K562 (cell line): ENCODE measurements around the gene AOC3. TPM values are rescaled to one million over a fixed set of nuclear protein-coding genes. Genes with fewer than 3 reads are reported as not detected.

Experiments
- ATAC-seq: fragments of 200-7000 bp; cut with Tn5 transposase; 3 replicates; pipeline ENCODE4 v1.9.1; 2020; ENCODE audit warnings: moderate library complexity
- BruUV-seq: library from RNA; stranded (reverse); fragments of 400-500 nt; replicated peaks from 2 replicates; lab custom pipeline; 2021; lab: Mats Ljungman, UMichigan
- CTCF ChIA-PET: fragments of 300-600 bp; formaldehyde crosslinking; extraction: SDS; loops from one replicate; lab custom pipeline; 2021; ENCODE audit warnings: low intra/inter-chr PET ratio; lab: Yijun Ruan, JAX
- POLR2A ChIA-PET: fragments of 300-600, 350-650 bp; sonication (Branson Sonifier 250); formaldehyde crosslinking; extraction: SDS; loops from one replicate; lab custom pipeline; 2021; ENCODE audit warnings: antibody characterized with exemption, inconsistent platforms; lab: Yijun Ruan, JAX
- DNase-seq, 4 experiments: peaks; one replicate each; pipeline versions ENCODE4 v3.0.0 to v3.0.0-alpha.2; 2011 to 2018; ENCODE audit warnings: low spot score in 3 of 4, mixed read lengths in 3 of 4; ENCODE audit errors: extremely low read depth in 1 of 4
- FAIRE-seq: peaks from 2 replicates; lab custom pipeline; 2011; peaks lifted over from hg19 to GRCh38; lab: Jason Lieb, UNC
- H2AFZ ChIP-seq: 2 replicates; pipeline ENCODE4 v1.6.0; 2011; ENCODE audit warnings: low read depth, low read length, control low read depth, inconsistent platforms
- H3K27ac ChIP-seq: fragments of 200-600 bp; 3 replicates; pipeline ENCODE4 v1.8.0; 2011; ENCODE audit warnings: low read depth, mild to moderate bottlenecking, control low read depth, inconsistent platforms, low read length, moderate library complexity, mixed read lengths; ENCODE audit errors: extremely low read depth
- H3K27me3 ChIP-seq, 2 experiments: fragments of 300-600 bp in 1 of 2; 2 replicates in 1 of 2; 3 replicates in 1 of 2; pipeline versions ENCODE4 v1.6.0 to v1.8.0; 2011; ENCODE audit warnings: inconsistent platforms in 2 of 2, low read length in 2 of 2, mild to moderate bottlenecking in 1 of 2, mixed read lengths in 1 of 2, moderate library complexity in 1 of 2; ENCODE audit not compliant: control insufficient read depth in 2 of 2, insufficient read depth in 2 of 2
- H3K36me3 ChIP-seq: fragments of 300-600 bp; 3 replicates; pipeline ENCODE4 v1.8.0; 2011; ENCODE audit warnings: mild to moderate bottlenecking, low read length, inconsistent platforms; ENCODE audit not compliant: control insufficient read depth, insufficient read depth
- H3K4me1 ChIP-seq, 2 experiments: fragments of 200-600 bp in 1 of 2; replicated peaks in 1 of 2; 2 replicates in 1 of 2; 3 replicates in 1 of 2; pipeline versions ENCODE4 v1.5.1 to v1.8.0; 2011; ENCODE audit warnings: inconsistent platforms in 2 of 2, low read length in 2 of 2, mild to moderate bottlenecking in 1 of 2, mixed read lengths in 1 of 2, moderate library complexity in 1 of 2; ENCODE audit not compliant: control insufficient read depth in 2 of 2, insufficient read depth in 2 of 2
- H3K4me2 ChIP-seq: 2 replicates; pipeline ENCODE4 v1.6.1; 2011; ENCODE audit warnings: low read length, control low read depth, inconsistent platforms, mixed read lengths; ENCODE audit not compliant: insufficient read depth
- H3K4me3 ChIP-seq: fragments of 200-600 bp; sonication (generic), shearing (Covaris generic); 2 replicates; pipeline ENCODE4 v1.5.1; 2016; ENCODE audit warnings: control low read depth, inconsistent platforms
- H3K79me2 ChIP-seq: fragments of 200-600 bp; 3 replicates; pipeline ENCODE4 v1.8.0; 2011; ENCODE audit warnings: low read length, inconsistent platforms; ENCODE audit not compliant: control insufficient read depth, insufficient read depth
- H3K9ac ChIP-seq, 2 experiments: 2 replicates each; pipeline versions ENCODE4 v1.6.0 to v1.6.1; 2011; ENCODE audit warnings: low read depth in 2 of 2, low read length in 2 of 2, control low read depth in 1 of 2, inconsistent platforms in 1 of 2, mild to moderate bottlenecking in 1 of 2, mixed read lengths in 1 of 2; ENCODE audit not compliant: insufficient read depth in 1 of 2
- H3K9me1 ChIP-seq: one replicate; pipeline ENCODE4 v1.6.0; 2011; ENCODE audit warnings: inconsistent platforms, mild to moderate bottlenecking, low read length, moderate library complexity; ENCODE audit not compliant: control insufficient read depth, insufficient read depth
- H3K9me3 ChIP-seq: replicated peaks from 2 replicates; pipeline ENCODE4 v1.5.1; 2011; ENCODE audit warnings: low read depth, low read length, inconsistent platforms; ENCODE audit not compliant: control insufficient read depth, insufficient read depth
- H4K20me1 ChIP-seq: replicated peaks from 2 replicates; pipeline ENCODE4 v1.6.1; 2011; ENCODE audit warnings: low read length, inconsistent platforms, mixed read lengths; ENCODE audit not compliant: control insufficient read depth, insufficient read depth
- ATF7 ChIP-seq: fragments of 450-650 bp; IDR thresholded peaks from 2 replicates; pipeline ENCODE4 v1.7.1; 2014; ENCODE audit warnings: mild to moderate bottlenecking, moderate library complexity
- CAMTA2 ChIP-seq: fragments of 250-450 bp; sonication (Bioruptor Pico); conservative IDR thresholded peaks from 2 replicates; pipeline ENCODE4 v1.5.1; 2022
- CSDE1 ChIP-seq, 2 experiments: fragments of 450-650 bp; IDR thresholded peaks; 2 replicates each; pipeline ENCODE4 v1.6.1; 2016; ENCODE audit warnings: mild to moderate bottlenecking in 1 of 2
- EP300 ChIP-seq: IDR thresholded peaks from 2 replicates; pipeline ENCODE4 v1.6.1; 2012; ENCODE audit warnings: low read length, improper control_type of control experiment
- HIVEP1 ChIP-seq: fragments of 250-450 bp; sonication (Bioruptor Pico); IDR thresholded peaks from 2 replicates; pipeline ENCODE4 v1.4.0; 2020; ENCODE audit warnings: mild to moderate bottlenecking
- JUN ChIP-seq, 2 experiments: sonication (generic) in 1 of 2; formaldehyde crosslinking in 1 of 2; IDR thresholded peaks; 2 replicates each; pipeline versions ENCODE4 v1.6.1 to v1.8.0; 2012 to 2022; ENCODE audit warnings: borderline replicate concordance in 2 of 2, mild to moderate bottlenecking in 2 of 2, improper control_type of control experiment in 1 of 2, low read depth in 1 of 2, low read length in 1 of 2, missing genetic modification reagents in 1 of 2
- L3MBTL2 ChIP-seq: fragments of 450-650 bp; IDR thresholded peaks from 2 replicates; pipeline ENCODE4 v1.6.1; 2016; ENCODE audit warnings: mild to moderate bottlenecking, moderate library complexity
- MCM2 ChIP-seq: fragments of 450-650 bp; IDR thresholded peaks from 2 replicates; pipeline ENCODE4 v1.6.1; 2017; ENCODE audit warnings: low read depth, mild to moderate bottlenecking
- NFIC ChIP-seq: fragments of 450-650 bp; IDR thresholded peaks from 2 replicates; pipeline ENCODE4 v1.6.1; 2017; ENCODE audit warnings: mild to moderate bottlenecking, inconsistent platforms
- POLR2A ChIP-seq: fragments of 450-650 bp; conservative IDR thresholded peaks from 2 replicates; pipeline ENCODE4 v1.6.1; 2016
- POLR3A ChIP-seq: IDR thresholded peaks from 2 replicates; pipeline ENCODE4 v1.6.1; 2011; ENCODE audit warnings: borderline replicate concordance, mild to moderate bottlenecking, moderate library complexity; ENCODE audit not compliant: insufficient read length, insufficient read depth; ENCODE audit errors: extremely low read depth
- PTRF ChIP-seq: fragments of 450-650 bp; IDR thresholded peaks from 2 replicates; pipeline ENCODE4 v1.6.1; 2016; ENCODE audit warnings: mild to moderate bottlenecking, missing genetic modification characterization, missing compliant biosample characterization
- ZNF707 ChIP-seq: fragments of 250-450 bp; sonication (Bioruptor Pico); conservative IDR thresholded peaks from 2 replicates; pipeline ENCODE4 v1.8.0; 2022; ENCODE audit warnings: inconsistent platforms, mild to moderate bottlenecking, moderate library complexity
- ZNF77 ChIP-seq: fragments of 250-450 bp; sonication (Bioruptor Pico); IDR thresholded peaks from 2 replicates; pipeline ENCODE4 v1.5.0; 2020
- WGBS: fragments of 100-300 bp; shearing (Covaris generic); methylation state at CpG from one replicate; pipeline ENCODE4 v1.1.6; 2016; ENCODE audit warnings: low coverage, mixed read lengths; ENCODE audit not compliant: insufficient coverage; ENCODE audit errors: missing lambda C conversion rate; 5-methylcytosine and 5-hydroxymethylcytosine counted together
- in situ Hi-C: fragments of 300-500 bp; cut with MboI; formaldehyde crosslinking; loops from 4 replicates; pipeline ENCODE4 v1.15.0; 2018; ENCODE audit warnings: inconsistent platforms, mixed read lengths
- intact Hi-C: fragments of 100-400 bp; cut with micrococcal nuclease; formaldehyde crosslinking; loops from 2 replicates; pipeline ENCODE4 v1.14.2; 2022
- polyA plus RNA-seq, 8 experiments: library from polyadenylated mRNA; depleted of rRNA in 4 of 8; stranded (reverse) in 5 of 8; unstranded in 3 of 8; fragments of >200 nt; fragmentation: Nextera tagmentation in 2 of 8; fragmentation: Illumina TruSeq in 1 of 8; extraction: Ambion mirVana in 2 of 8; extraction: Trizol in 1 of 8; gene quantifications; 2 replicates each; pipeline versions ENCODE4 v1.2.1 to v1.2.3, GENCODE V29; 2011 to 2014; ENCODE audit warnings: inconsistent platforms in 1 of 8, missing spikeins in 1 of 8
- total RNA-seq, 7 experiments: library from RNA; depleted of rRNA in 6 of 7; stranded (reverse); fragments of >200 nt in 6 of 7; fragmentation: Illumina TruSeq in 2 of 7; extraction: Trizol in 2 of 7; gene quantifications; 2 replicates each; pipeline versions ENCODE4 v1.2.1 to v1.2.3, GENCODE V29; 2011 to 2021; ENCODE audit warnings: low replicate concordance in 1 of 7
- TF ChIP-seq, protein P1 (sequence below): IDR thresholded peaks from 2 replicates; pipeline ENCODE4 v1.6.1; 2011; ENCODE audit not compliant: insufficient read length; ENCODE audit errors: extremely low read depth

The AOC3 gene
- total and polyA plus RNA-seq, 9 of the 15 experiments (the other 6 are each of a cell fraction or from before 2014, with no cell fraction given), result 0.09 to 0.42 (median 0.22) TPM; not detected in 3

- Histone ChIP-seq H3K9me3 (no peaks in the 10 kb centered on the region), H4K20me1 (no peaks in the 10 kb centered on the region), H3K27ac (no peak overlapping the region), H3K9me1 (no peaks in the 10 kb centered on the region), H3K4me3 (no peak overlapping the region), H3K4me1 (no peaks in the 10 kb centered on the region), H3K36me3 (peaks cover 82% of the 10 kb centered on the region), H3K9ac (no peak overlapping the region), H3K79me2 (no peaks in the 10 kb centered on the region), H2AFZ (no peak overlapping the region), H3K27me3 (no peaks in the 10 kb centered on the region), H3K4me2 (no peak overlapping the region)
- ChIA-PET CTCF (no interaction called here), POLR2A (interaction anchor here (0.5 to 1.9 kb wide), 9 partner anchors 9 to 713 kb away, joined by 3 to 8 read pairs (median 3); partner anchors contain the start of genes BECN1, CNTD1 and COA3)
- no peak for DNase-seq
- ATAC-seq, result no peak
- in situ Hi-C loops, result no loop called here
- BruUV-seq, result no TSS peak
- WGBS, result 79% methylated on average over 8 of the region's 8 CpGs
- no peak for FAIRE-seq
- intact Hi-C loops, result no loop called here
- TF ChIP-seq POLR2A, result 0 out of 2 replicates have a peak, but pooled peaks have one; percentile 30
- 0 out of 2 replicates have a peak, but pooled peaks have one; percentile 5 for TF ChIP-seq NFIC
- TF ChIP-seq PTRF (tag), result no peak
- no peak for TF ChIP-seq POLR3A
Observed at GRCh38 chr17:42814633-42815399, 36.2 kb upstream of the AOC3 start.

GRCh38 chr17:42817866-42818265 lies 33.1 kb upstream of the AOC3 start:
- ATAC-seq (no peak), FAIRE-seq (no peak), DNase-seq (no peak)
- in situ Hi-C loops (no loop called here), intact Hi-C loops (no loop called here)
- H3K9me3 ChIP-seq, result no peaks in the 10 kb centered on the region
- WGBS, result 71% methylated on average over 1 of the region's 1 CpG
- H3K9me1 ChIP-seq, result no peaks in the 10 kb centered on the region
- H3K4me1 ChIP-seq, result no peaks in the 10 kb centered on the region
- peaks cover 13% of the 10 kb centered on the region for H3K79me2 ChIP-seq
- H4K20me1 ChIP-seq, result no peaks in the 10 kb centered on the region
- no peak overlapping the region for H2AFZ ChIP-seq
- POLR2A ChIA-PET, result interaction anchor here (0.6 to 1.4 kb wide), 10 partner anchors 12 to 895 kb away, joined by 3 to 7 read pairs (median 3); partner anchors contain the start of genes COA3, PSME3 and VPS25
- H3K4me3 ChIP-seq, result no peak overlapping the region
- CTCF ChIA-PET, result no interaction called here
- BruUV-seq, result no TSS peak
- H3K36me3 ChIP-seq, result peaks cover 92% of the 10 kb centered on the region
- no peak overlapping the region; a peak in 1 of 4 replicates for H3K9ac ChIP-seq
- H3K27ac ChIP-seq, result no peak overlapping the region
- H3K4me2 ChIP-seq, result no peak overlapping the region
- no peaks in the 10 kb centered on the region for H3K27me3 ChIP-seq
- TF ChIP-seq, protein P1, sequence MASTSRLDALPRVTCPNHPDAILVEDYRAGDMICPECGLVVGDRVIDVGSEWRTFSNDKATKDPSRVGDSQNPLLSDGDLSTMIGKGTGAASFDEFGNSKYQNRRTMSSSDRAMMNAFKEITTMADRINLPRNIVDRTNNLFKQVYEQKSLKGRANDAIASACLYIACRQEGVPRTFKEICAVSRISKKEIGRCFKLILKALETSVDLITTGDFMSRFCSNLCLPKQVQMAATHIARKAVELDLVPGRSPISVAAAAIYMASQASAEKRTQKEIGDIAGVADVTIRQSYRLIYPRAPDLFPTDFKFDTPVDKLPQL, result no peak
- no peak for TF ChIP-seq CAMTA2
- TF ChIP-seq ZNF707 (CRISPR knock-in tag), result no peak
- no peak for TF ChIP-seq JUN (IDR thresholded peaks at IDR 0.05; ENCODE audit: borderline replicate concordance, low read depth, low read length)
- no peak for TF ChIP-seq JUN (CRISPR knock-in tag; IDR thresholded peaks at IDR 0.05; ENCODE audit: borderline replicate concordance)
- no peak for TF ChIP-seq MCM2
- TF ChIP-seq ZNF77, result no peak
- no peak for TF ChIP-seq EP300
- TF ChIP-seq CSDE1 (IDR thresholded peaks at IDR 0.05), result no peak
- TF ChIP-seq ATF7, result no peak
- TF ChIP-seq HIVEP1 (CRISPR knock-in tag), result no peak
- no peak for TF ChIP-seq L3MBTL2
